SU-DHL-6 (cell line): ENCODE data around the gene NOX5.

Experiments used
- CTCF ChIP-seq: fragments of 200-600 bp; sonication (generic); IDR thresholded peaks from one replicate; pipeline ENCODE4 v1.5.1; 2017; ENCODE audit warnings: antibody characterized with exemption, mild to moderate bottlenecking, low read length, moderate library complexity; ENCODE audit not compliant: insufficient read depth, poor library complexity, severe bottlenecking
- EZH2phosphoT487 ChIP-seq: fragments of 200-600 bp; sonication (generic), shearing (Covaris generic); conservative IDR thresholded peaks from 2 replicates; pipeline ENCODE4 v1.6.1; 2018; ENCODE audit warnings: mild to moderate bottlenecking, antibody characterized with exemption, low read length, moderate library complexity, mixed read lengths

- TF ChIP-seq CTCF, result no peak
- TF ChIP-seq EZH2phosphoT487, result no peak
Observed at GRCh38 chr15:69084404-69085030, 70.0 kb downstream of the NOX5 start.
